Right lobe of liver (tissue), 4 donors: ENCODE measurements around the gene TRIM58.

Experiments used
- CTCF ChIP-seq, 4 donors: fragments of 200-600 bp in 3 of 4; fragments of 450-650 bp in 1 of 4; IDR thresholded peaks; one replicate each; pipeline versions ENCODE4 v1.5.1 to v1.8.0; 2016 to 2022; ENCODE audit warnings: antibody characterized with exemption in 4 of 4, mild to moderate bottlenecking in 2 of 4
- POLR2A ChIP-seq: fragments of 450-650 bp; IDR thresholded peaks from one replicate; pipeline ENCODE4 v1.6.1; 2017; ENCODE audit warnings: antibody characterized with exemption, mild to moderate bottlenecking
- donor health status: DM: no; HTN: no; CAD: no.
- donor health status: DM: no; HTN: no; CAD: no.
- donor health status: DM: no; HTN: yes; CAD: no.

DNA sequence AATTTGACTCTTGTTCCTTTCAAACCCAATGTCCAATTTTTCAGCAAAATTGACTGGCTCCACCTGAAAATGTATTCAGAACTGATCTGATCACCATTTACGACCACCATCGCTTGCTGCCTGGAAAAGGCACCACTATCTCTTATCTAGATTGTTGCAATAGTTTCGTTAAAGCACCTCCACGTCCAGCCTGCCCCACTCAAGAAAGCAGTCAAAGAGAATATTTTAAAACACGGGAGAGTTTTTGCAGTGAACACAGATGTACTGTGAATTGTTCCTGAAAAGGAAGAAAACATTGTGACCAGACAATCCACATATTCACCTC is 11.3 kb upstream of the TRIM58 start:
- TF ChIP-seq POLR2A = no peak
- no peak for TF ChIP-seq CTCF (IDR thresholded peaks at IDR 0.05)
